Renal cortical epithelial cell (primary cell): ENCODE results near the gene NTM. TPM values are rescaled to one million over a fixed set of nuclear protein-coding genes. Genes with fewer than 3 reads are reported as not detected.
A peak's percentile ranks its signal among the peaks of the same experiment; 100 is the strongest.

Source experiments
- DNase-seq: peaks from one replicate; pipeline ENCODE4 v3.0.0-alpha.2; 2011; ENCODE audit warnings: low read depth
- total RNA-seq: library from RNA; depleted of rRNA; stranded (reverse); fragments of >200 nt; gene quantifications from 2 replicates; pipeline ENCODE4 v1.2.3, GENCODE V29; 2014

The NTM gene
- total RNA-seq, 1 donor from 2014 or later: 0.85 TPM

DNA sequence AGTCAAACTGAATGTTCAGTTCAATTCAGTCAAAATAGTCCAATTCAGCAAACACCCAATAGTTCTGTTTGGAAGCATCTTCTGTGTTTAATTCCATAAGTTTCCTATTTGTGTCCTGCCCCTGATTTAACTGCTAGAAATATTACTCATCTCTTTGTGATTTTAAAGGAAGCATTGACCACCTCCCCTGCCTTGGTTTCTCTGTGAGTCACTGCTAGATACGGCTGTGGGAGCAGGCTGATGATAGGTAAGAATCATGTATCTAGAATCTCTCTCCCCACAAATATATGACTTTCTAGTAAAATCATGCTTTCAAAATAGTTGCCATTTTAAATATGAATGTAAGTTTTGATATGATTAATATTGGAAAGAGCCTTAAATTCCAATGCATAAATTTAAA, 888.5 kb downstream of the NTM start:
- DNase-seq: no peak

DNA sequence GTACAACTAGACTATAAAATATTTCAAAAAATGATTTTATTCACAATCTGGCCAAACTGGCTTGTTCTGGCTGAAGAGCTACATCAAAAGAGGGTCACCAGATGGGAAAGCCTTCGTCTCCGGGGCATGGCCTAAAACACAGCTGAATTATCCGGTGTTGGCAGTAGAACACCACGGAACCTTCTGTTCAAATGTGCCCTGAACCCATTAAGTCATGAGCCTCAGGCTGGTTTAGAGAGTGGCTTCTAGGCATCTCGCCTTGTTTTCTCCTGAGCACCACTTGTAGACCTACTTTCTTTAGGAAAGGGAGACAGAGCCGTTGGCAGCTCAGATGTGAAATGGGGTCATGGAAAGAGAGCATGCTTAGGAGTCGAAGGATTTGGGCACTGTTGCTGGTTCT, 890.2 kb downstream of the NTM start:
- DNase-seq: no peak

DNA sequence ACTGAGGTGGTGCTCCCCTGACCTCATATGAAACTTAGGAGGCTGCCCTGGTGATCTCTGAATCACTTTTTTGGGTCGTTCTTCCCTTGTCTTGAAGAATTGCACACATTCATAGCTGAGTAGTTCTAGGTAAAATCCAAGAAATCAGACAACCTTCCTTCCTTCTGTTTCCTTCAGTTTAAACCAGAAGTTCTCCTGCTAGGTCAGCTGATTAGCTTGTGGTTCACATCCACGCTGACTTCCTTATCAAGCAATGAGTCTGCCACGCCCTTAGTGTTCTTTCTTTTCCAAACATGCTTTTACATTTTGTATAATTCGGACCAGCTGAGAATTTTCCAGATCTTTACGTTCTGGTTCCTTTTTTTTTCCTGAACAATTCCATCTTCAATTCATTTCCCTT, 892.8 kb downstream of the NTM start:
- no peak for DNase-seq

DNA sequence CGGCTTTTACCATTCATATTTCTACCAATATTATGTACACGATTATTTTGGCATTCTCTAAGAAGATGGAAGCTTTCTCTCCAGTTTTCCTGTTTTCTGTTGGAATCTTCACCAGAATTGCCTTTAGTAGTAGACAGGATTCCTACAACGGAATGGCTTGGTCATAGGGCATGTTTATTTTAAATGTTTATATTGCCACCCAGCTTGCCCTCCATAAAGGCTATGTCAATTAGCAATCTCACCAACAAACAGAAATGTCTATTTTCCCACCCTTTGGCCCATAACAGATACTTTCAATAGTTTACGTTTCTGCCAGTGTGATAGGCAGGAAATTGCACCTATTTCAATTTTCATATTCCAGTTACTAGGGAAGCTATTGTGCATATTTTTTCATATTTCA, 893.5 kb downstream of the NTM start:
- no peak for DNase-seq

DNA sequence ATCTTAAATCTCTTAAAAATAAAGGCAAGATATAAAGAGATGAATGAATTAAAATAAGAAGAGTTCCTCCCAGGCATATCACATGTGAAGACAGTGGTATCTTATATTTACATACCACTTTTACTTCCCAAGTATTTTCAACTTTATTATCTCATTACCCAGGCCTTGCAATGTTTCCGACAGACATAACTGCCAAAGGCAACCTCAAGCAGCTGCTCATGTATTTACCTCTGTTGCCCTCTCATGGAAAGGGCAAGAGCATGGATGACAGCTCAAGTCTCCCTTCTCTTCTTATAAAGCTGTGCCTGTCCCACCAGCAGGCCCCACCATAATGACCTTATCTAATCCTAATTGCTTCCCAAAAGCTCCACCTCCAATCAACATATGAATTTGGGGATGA, 894.2 kb downstream of the NTM start:
- DNase-seq: no peak

DNA sequence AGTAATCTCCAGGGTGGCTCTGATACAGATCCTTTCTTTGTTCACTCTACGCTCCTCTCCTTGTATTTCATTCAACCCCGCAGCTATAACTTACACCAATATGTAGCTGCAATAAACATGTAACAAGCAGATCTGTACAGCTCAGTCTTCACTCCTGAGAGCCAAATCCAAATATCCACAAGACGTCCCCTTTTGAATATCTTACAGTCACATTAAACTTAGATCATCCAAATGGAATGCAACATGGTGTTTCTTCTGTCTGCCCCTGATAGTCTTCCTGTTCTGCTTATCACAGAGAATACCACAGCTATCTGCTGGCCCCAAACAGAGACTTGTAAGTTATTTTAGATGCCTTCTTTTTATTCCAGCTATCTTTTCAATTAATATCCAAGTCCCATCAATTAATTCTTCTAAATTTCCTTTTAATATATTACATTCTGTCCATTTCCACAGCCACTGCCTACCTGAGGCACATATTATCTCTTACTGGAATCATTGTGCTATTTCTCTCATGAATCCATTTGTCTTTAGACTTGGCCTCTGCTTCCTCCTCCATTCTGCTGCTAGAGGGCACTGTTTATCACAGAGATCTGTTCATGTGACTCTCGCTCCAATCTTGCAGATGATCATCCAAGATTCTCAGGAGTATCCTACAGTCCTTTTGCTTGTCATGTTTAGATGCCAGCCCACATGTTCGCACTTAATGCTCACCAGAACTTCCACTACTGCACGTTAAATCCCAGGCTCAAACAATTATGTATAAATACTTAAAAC, 908.6 kb downstream of the NTM start:
- peak; percentile 9 for DNase-seq

DNA sequence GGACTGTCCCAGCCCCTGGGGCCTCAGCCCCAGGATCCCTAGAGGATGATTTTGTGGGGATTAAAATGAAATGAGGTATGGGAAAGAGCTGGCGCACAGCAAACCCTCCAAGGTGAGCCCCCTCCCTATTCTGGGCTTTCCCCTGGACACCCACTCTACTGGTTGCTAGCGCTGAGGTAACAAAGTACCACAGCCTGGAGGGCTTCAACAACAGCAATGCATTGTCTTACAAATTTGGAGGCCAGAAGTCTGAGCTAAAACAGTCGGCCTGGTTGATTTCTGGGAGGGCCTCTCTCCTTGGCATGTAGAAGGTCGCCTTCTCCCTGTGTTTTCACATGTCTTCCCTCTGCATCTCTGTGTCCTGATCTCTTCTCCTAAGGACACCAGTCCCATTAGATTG, 913.6 kb downstream of the NTM start:
- no peak for DNase-seq

DNA sequence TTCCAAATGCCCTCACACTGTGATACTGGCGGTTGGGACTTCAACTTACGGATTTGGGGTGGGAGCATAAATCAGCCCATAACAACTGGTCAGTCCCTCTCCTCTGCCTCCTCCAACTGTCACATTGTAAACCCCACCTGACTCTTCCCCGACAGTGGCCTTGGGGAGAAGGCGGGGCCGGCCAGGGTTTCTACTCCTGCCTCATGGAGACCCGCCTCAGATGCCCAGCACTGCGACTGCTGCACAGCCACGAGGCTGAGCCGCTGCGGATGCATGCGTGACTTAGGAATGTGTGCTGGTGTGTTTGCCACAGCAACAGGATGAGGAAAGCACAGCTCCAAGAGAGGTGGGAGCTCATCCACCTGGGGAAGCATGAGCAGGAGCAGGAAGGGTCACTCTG, 914.2 kb downstream of the NTM start:
- DNase-seq: no peak

DNA sequence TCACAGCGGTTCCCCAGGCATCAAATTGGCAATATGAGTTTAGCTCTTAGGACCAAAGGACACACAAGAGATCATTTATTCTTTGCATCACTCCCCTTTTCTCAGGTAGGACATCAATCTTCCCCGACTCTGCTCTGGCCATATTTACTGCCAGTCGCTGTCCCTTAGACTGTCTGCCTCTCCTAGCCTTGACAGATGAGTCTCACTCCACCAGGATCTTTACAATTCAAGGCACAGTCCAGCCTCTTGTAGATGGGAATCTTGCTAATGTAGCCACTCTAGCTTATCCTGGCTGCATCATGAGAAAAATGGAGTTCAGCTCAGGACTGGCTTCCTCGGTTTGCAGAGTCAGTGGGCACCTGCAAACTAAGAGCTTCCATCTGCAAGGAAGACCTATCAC, 915.2 kb downstream of the NTM start:
- no peak for DNase-seq

DNA sequence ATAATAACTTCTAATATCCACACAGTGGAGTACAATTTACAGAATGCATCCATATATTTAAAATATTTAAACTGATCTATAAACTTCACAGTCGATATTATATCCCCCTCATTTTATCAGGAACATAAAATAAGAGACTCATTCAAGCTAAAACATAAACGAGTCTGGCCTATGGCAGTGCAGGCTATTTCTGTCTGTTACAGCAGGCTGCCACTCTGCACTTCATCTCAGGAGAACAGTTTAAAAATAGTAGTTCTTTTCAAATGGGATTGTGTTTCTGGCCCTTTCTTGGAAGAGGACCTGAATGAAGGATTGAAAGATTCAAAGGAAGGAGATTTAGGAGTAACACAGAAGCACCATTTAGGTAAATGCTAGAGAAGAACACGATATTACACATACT, 915.7 kb downstream of the NTM start:
- DNase-seq: no peak

DNA sequence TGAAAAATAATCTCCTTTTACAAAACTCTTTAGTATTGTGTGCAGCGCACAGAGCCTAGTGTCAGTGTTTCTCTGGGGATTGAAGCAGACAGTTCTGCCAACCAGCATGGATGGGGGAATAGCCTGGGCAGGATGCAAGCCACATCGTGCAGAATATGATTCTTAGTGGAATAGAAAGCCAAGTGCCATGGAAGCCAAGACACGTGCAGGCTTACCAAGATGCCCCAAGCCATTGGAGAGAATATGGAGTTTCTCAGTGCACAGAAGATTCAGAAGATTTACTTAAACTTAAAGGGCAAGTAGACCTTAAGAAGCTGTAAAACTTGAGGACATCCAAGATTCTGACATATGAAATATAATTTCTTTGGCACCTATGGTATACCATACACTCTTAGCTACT, 917.6 kb downstream of the NTM start:
- DNase-seq: no peak

DNA sequence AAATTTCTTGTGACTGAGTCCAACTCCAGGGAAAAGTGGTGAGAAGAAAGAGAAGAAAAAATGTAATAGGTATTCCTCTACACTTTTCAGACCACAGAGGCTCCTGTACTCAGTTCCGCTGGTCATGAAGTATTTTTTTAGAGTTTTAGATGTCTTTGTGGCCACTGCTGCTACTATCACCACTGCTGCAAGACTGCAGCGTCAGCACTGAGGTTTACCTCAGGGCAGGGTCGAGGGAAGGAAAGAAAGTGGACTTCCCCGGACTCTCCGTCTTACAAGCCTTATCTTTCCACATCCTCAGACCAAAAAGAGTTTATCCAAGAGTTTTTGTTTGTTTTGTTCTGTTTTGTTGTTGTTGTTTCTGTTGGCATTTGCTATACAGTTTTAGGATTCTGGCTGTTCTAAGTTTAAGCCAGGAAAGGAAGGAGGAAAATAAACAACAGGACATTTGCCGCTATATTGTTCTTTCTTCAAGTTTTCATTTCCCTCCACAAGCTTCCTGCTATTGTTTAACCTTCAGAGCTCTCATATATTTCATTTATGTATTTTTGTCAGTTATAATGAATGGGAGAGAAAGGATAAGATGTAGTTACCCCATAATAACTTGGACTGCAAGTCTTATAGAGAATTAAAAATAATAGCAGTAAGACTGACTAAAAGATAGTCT, 919.3 kb downstream of the NTM start:
- DNase-seq: no peak

DNA sequence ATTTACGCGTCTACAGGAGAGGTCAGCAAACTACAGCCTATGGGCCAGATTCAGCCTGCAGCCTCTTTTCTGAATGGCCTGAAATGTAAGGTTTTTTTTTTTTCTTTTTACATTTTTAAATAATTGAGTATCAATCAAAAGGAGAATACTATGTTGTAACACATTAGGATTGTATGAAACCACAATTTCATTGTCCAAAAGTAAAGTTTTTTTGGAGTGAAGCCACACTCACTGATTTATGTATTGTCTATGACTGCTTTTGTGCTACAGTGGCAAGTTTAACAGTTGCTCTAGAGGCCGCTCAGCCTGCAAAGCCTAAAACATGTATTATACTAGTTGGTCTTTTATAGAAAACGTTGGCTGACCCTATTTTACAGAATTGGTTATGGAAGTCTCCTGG, 923.2 kb downstream of the NTM start:
- DNase-seq: no peak

DNA sequence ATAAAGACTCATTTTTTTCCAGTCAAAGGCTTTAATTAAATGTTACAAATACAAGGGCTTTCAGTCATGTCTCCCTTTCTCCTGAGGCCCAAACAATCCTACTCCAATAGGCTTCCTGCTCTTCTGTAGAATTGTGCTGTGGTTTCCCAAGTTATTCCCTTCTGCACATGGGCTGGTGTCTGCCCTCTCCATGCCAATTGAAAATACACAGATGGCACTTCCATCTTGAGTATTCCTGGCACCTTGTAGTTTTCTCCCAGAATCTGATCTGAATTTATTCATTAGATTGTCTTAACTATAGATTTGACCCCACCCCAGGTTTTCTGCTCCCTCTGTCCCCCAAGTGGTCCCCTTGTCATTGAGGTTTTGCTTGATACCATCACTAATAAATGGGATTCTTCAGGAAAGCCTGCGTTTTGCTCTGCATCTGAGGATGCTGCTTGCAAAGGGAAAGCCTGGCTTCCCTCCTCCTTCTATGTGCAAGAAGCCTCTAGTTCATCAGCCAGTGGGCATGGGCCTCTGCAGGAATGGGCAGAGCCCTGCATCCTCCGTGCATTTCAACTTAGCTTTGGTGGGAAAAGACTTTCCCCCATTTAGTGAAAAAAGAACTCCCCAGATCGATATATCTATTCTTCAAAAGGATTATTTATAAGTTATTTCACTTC, 926.7 kb downstream of the NTM start:
- DNase-seq: no peak

DNA sequence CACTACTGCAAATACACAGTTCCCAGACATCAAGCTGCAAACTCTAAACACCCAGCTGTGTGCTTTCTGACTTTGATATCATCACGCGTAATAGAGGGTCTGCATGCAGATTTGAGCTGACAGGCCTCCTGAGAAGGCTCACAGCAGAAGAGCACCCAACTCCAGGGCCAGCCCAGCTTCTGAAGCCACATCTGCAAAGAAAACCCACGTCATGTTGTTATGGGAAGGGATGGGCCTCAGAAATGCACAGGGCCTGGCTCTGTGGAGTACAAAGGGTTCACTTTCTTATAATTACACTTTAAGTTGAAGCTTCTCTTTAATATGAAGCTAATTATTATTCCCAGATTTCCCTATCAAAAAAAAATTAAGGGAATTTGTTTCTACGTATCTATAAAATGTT, 927.9 kb downstream of the NTM start:
- DNase-seq: no peak

DNA sequence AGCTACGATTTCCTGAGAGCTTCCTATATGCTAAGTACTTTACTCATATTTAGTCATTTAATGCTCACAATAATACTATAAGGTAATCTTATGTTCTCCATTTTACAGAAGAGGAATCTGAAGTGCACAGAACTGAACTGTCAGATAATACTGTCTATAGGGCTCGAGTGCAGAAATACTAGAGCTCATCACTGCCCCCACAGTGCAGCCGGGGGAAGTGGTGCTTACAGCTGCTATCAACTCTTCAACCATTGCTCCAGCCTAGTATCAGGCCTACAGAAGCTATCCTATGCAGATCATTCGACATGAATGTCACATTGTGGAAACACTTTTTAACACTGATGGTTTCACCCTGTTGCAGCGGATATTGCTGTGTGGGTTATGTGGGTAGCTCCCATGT, 929.9 kb downstream of the NTM start:
- no peak for DNase-seq

DNA sequence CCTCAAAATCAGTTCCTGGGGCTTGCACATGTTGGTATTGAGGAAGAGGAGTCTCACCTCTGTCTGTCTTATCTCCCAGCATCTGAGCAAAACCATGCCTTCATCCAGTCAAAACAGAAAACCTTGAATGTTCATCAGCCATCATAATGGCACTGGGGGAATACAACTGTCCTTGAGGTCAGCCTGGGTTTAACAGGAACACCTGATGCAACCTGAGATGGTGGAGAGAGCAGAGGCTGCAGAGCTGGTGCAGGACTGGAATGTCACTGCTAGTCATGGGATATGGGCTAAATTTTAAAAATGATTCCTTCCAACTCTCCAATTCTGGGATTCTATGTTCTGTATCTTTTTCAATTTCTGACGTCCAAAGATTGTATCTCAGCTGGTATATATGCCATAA, 931.0 kb downstream of the NTM start:
- no peak for DNase-seq

DNA sequence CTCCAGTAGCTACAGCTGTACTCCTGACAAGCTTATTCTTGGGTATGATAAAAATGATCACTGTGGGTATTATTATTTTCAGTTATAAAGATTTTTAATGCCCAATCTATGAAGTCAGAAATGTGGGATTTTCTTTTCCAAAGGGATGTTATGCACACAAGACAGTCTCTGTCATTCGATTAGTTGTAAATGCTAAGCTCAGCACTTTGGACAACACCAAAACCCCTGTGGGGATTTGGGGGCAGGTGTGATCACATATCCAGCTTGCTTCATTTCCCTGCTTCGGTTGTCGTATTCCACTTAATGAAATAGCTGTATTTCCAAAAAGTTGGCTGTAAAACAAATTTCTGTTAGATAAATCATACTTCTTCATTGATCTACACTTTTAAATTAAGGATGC, 931.5 kb downstream of the NTM start:
- no peak for DNase-seq

DNA sequence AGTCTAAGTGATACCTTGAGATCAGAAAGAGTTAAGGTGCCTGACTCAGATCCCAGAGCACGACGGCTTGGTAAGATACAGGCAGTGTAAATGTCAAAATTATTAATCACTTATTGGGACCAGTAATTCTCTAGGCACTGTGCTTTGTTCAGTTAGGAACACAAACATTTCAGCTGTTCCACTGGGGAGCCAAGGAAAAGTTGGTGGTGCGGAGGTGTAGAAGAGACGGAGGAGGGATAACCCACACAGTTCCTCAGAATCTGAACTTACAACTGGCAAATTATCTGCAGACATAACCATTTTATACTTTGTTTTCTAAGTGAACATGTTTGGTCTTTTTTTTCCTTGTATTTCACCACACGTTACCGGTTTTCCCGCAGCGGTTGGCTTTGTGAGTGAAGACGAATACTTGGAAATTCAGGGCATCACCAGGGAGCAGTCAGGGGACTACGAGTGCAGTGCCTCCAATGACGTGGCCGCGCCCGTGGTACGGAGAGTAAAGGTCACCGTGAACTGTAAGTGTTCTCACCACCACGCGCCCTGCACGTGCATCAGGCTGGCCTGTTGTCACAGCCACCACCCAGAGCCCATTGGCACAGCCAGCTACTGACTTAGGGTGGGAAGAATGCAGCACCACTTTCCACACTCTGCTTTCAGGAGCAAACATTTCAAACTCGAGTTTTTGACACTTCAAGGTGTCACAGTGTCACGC, 937.0 kb downstream of the NTM start:
- DNase-seq: no peak

DNA sequence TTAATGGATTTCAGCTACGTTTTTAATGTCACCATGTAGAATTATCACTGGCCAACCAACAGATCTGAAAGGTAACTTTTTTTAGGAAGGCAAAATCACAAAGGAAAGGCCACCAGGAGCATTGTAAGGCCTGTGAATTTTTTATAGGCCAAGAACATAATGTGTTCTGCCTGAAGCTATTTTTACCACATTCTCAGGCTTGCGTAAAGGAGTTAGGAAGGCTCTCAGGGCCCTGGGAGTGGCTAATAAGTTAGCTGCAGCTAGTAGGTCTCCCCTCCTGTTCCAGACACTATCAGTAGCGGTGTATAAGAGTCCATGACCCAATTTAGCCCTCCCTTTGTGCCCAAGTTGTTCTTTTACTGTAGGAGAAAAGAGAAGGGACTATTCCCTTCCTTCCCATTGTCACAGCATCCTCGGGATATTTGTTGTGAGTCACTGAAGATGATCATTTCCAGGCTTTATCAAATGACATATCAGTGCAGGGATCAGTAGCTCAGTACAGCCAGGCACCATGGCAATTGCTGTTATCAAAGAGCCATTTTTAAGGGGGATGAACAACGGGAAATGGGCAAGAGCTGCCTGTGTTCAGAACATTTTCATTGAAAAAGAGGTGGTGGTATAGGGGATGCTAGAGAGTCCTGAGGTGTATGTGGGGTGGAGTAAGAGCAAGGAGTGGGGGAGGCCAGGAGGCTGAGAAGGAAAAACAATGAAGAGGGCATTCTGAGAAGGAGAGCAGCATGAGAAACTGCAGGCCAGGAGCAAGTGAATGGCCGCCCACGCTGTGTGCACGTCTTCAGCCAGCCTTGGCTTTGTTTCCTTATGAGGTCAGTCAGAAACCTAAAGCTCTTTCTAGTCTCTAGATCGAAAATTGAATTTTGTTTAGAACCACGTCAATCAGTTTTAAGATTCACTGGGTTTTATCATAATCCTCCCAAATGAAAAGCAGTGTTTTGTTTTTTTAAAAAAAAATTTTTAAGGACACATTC, 940.3 kb downstream of the NTM start:
- DNase-seq: no peak

DNA sequence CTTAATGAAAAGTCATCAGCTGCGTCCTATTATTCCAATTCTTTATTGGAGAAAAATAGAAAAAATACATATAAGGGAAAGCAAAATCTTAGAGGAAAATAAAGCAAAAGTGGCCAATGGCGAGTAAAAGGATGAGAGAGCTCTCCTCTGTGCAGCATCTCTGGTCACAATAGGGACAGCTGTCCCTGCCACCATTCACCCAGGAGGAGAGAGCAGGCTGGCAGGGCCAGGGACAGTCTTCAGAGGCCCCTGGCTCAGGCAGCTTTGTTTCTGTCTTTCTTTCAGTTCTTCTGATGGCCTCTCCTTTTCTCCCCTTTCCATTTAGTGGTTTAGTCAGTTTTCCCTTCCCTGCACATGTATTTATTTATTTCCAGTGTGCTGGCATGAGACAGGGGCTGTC, 941.3 kb downstream of the NTM start:
- DNase-seq: no peak
